Left lobe of liver (tissue), 2 donors: ENCODE measurements around the gene WDR82. TPM values are rescaled to one million over a fixed set of nuclear protein-coding genes. Genes with fewer than 3 reads are reported as not detected.

Experiments used
- ATAC-seq: fragments of 200-7000 bp; cut with Tn5 transposase; one replicate; pipeline ENCODE4 v1.9.1; 2020; ENCODE audit warnings: mild to moderate bottlenecking, moderate library complexity
- DNase-seq: peaks from one replicate; pipeline ENCODE4 v3.0.0-alpha.2; 2020; ENCODE audit warnings: low spot score
- total RNA-seq: library from RNA; stranded (reverse); gene quantifications from one replicate; pipeline ENCODE4 v1.2.1, GENCODE V29; 2021
- donor health status: DM: no; HTN: no; CAD: no; lungs with moderate emphysema.
- donor health status: DM: no; HTN: yes; CAD: no.

WDR82 gene
- 18.6 TPM for total RNA-seq

GRCh38 chr3:52278510-52279069, at the start of gene WDR82:
Gene WDR82 (minus strand): TSS chr3:52278649. CDS start chr3:52278361, 288 bp downstream.
- DNase-seq: peak; percentile 98
- peak; percentile 90 for ATAC-seq

GRCh38 chr3:52327486-52328290, 49.2 kb upstream of the WDR82 start:
- ATAC-seq (peak; percentile 79), DNase-seq (peak; percentile 76)

- ATAC-seq (no peak), DNase-seq (no peak)
These were observed 48.5 kb upstream of the WDR82 start for GRCh38 chr3:52326976-52327375.

- DNase-seq: no peak
- no peak for ATAC-seq
These were observed 47.2 kb upstream of the WDR82 start for GRCh38 chr3:52325686-52326085.

GRCh38 chr3:52324676-52325075, 46.2 kb upstream of the WDR82 start:
- DNase-seq (no peak), ATAC-seq (no peak)

GRCh38 chr3:52323526-52324295, 45.3 kb upstream of the WDR82 start:
- DNase-seq (no peak), ATAC-seq (peak; percentile 62)

GRCh38 chr3:52322466-52322865, 44.0 kb upstream of the WDR82 start:
- no peak for DNase-seq
- no peak for ATAC-seq

GRCh38 chr3:52321481-52321880, 43.0 kb upstream of the WDR82 start:
- DNase-seq (no peak), ATAC-seq (no peak)

GRCh38 chr3:52319921-52320595, 41.6 kb upstream of the WDR82 start:
- DNase-seq: no peak
- ATAC-seq: no peak

GRCh38 chr3:52318186-52318816, 39.9 kb upstream of the WDR82 start:
- DNase-seq (no peak), ATAC-seq (no peak)

- ATAC-seq (peak; percentile 38), DNase-seq (no peak)
These were observed 39.0 kb upstream of the WDR82 start for GRCh38 chr3:52317208-52318000.

GRCh38 chr3:52315977-52316764, 37.7 kb upstream of the WDR82 start, which contains the start of gene DNAH1:
Gene DNAH1 (plus strand): TSS chr3:52316319. CDS start chr3:52322443, 6,124 bp downstream.
- DNase-seq (no peak), ATAC-seq (no peak)

- DNase-seq: no peak
These were observed 36.6 kb upstream of the WDR82 start for GRCh38 chr3:52315006-52315405.

GRCh38 chr3:52314489-52314888, 36.0 kb upstream of the WDR82 start:
- ATAC-seq (no peak), DNase-seq (no peak)

More at GRCh38 chr3:52315006-52315405, 36.6 kb upstream of the WDR82 start:
- no peak for ATAC-seq

- DNase-seq (no peak), ATAC-seq (peak; percentile 35)
These were observed 35.3 kb upstream of the WDR82 start for GRCh38 chr3:52313774-52314188.

- ATAC-seq: no peak
- no peak for DNase-seq
These were observed 34.8 kb upstream of the WDR82 start for GRCh38 chr3:52313188-52313773.

GRCh38 chr3:52311576-52312119, 33.2 kb upstream of the WDR82 start:
- no peak for ATAC-seq
- DNase-seq: no peak

GRCh38 chr3:52310861-52311575, 32.6 kb upstream of the WDR82 start:
- DNase-seq (no peak), ATAC-seq (no peak)
